ENCODE data around the gene R3HDM2. TPM values are rescaled to one million over a fixed set of nuclear protein-coding genes. Genes with fewer than 3 reads are reported as not detected.

R3HDM2 gene
- total RNA-seq, 1 experiment from 2014 or later = 64.8 TPM

DNA sequence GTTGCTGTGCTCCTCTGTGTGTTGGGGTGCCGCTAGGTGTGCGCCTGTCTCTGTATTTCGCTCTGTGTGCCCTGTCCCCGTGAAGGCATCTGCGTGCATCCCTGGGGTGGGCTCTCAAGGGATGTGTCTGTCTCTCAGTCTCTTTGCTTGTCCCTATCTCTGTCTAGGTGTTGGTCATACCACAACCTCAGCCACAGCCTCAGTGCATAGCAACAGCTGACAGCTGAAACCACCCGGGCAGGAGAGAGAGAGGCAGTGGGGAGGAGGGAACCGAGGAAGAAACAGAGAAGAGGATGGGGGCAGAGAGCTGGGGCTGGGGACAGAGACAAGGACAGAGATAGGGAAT is 215.2 kb downstream of the R3HDM2 start:
- intact Hi-C loops (cut with micrococcal nuclease) = no loop called here
- TF ChIP-seq, protein P1, sequence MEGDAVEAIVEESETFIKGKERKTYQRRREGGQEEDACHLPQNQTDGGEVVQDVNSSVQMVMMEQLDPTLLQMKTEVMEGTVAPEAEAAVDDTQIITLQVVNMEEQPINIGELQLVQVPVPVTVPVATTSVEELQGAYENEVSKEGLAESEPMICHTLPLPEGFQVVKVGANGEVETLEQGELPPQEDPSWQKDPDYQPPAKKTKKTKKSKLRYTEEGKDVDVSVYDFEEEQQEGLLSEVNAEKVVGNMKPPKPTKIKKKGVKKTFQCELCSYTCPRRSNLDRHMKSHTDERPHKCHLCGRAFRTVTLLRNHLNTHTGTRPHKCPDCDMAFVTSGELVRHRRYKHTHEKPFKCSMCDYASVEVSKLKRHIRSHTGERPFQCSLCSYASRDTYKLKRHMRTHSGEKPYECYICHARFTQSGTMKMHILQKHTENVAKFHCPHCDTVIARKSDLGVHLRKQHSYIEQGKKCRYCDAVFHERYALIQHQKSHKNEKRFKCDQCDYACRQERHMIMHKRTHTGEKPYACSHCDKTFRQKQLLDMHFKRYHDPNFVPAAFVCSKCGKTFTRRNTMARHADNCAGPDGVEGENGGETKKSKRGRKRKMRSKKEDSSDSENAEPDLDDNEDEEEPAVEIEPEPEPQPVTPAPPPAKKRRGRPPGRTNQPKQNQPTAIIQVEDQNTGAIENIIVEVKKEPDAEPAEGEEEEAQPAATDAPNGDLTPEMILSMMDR (IDR thresholded peaks at IDR 0.05; ENCODE audit: unreplicated experiment) = no peak
- POLR2A ChIA-PET = no interaction called here
- no peak overlapping the region for H3K27ac Mint-ChIP-seq (ENCODE audit: low read depth, unreplicated experiment)
- peaks cover 54% of the 10 kb centered on the region for H3K27me3 Mint-ChIP-seq (ENCODE audit: insufficient read depth, unreplicated experiment)
- peaks cover 34% of the 10 kb centered on the region for H3K4me1 Mint-ChIP-seq (ENCODE audit: insufficient read depth, unreplicated experiment)
- H3K4me3 Mint-ChIP-seq (ENCODE audit: unreplicated experiment) = peak overlapping the region; percentile 52
- CTCF ChIA-PET = interaction anchor here (0.6 to 9.4 kb wide), 6 partner anchors 11 to 272 kb away, joined by 3 to 188 read pairs (median 34); partner anchors contain the start of gene SHMT2
- no peak for DNase-seq (ENCODE audit: unreplicated experiment)
- H3K9me3 Mint-ChIP-seq (ENCODE audit: unreplicated experiment) = no peaks in the 10 kb centered on the region
- H3K36me3 Mint-ChIP-seq (ENCODE audit: insufficient read depth, unreplicated experiment) = no peaks in the 10 kb centered on the region
- BruUV-seq (replicated peaks) = no TSS peak

DNA sequence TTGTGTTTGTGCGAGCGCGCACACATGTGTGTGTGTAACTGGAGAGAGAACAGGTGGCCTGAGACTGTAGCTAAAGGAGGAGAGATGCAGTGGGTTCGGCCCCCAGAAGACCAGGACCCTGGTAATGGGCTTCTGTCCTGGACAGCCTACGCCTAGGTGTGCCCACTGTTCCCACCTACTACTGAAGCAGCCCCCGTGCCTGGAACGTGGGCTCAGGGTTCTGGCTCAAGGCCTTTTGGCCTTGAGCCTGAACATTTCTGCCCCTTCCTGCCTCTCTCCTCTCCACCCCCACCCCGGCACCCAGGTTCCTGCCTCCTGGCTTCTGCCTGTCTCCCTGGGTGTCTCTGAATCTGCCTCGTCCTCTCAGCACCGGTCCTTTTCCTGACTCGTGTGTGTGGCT is 215.8 kb downstream of the R3HDM2 start:
- CTCF ChIA-PET = interaction anchor here (1.3 to 9.4 kb wide), 10 partner anchors 8 to 241 kb away, joined by 6 to 188 read pairs (median 16); partner anchors contain the start of gene SHMT2
- Mint-ChIP-seq H3K4me3 (ENCODE audit: unreplicated experiment) (no peak overlapping the region), H3K27ac (ENCODE audit: low read depth, unreplicated experiment) (no peak overlapping the region), H3K9me3 (ENCODE audit: unreplicated experiment) (no peaks in the 10 kb centered on the region), H3K27me3 (ENCODE audit: insufficient read depth, unreplicated experiment) (peaks cover 48% of the 10 kb centered on the region), H3K36me3 (ENCODE audit: insufficient read depth, unreplicated experiment) (no peaks in the 10 kb centered on the region), H3K4me1 (ENCODE audit: insufficient read depth, unreplicated experiment) (peaks cover 34% of the 10 kb centered on the region)
- BruUV-seq (replicated peaks) = no TSS peak
- POLR2A ChIA-PET = interaction anchor here (2.1 to 2.4 kb wide), 3 partner anchors 24 to 91 kb away, joined by 5 to 12 read pairs (median 9); no protein-coding TSS in a partner anchor
- TF ChIP-seq, protein P1 (IDR thresholded peaks at IDR 0.05; ENCODE audit: unreplicated experiment) = no peak
- intact Hi-C loops (cut with micrococcal nuclease) = no loop called here
- no peak for DNase-seq (ENCODE audit: unreplicated experiment)

DNA sequence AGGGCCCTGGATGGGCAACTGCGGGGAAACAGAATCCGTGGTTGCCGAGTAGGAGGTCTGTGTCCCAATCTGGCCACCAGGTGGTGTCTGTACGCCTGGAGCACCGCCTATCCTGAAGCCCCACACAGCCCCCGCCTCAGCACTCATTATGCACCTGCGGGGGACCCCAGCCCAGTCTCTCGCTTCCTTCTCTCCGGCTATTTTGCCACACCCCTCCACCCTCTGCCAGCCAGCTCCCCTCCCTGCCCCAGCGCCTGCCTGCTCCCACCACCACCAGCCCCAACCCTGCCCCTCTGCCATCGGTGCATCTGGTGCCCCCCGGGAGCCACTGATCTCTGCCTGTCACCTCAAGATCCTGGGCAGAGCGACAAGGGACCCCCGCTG is 216.5 kb downstream of the R3HDM2 start:
- no peak overlapping the region for H3K27ac Mint-ChIP-seq (ENCODE audit: low read depth, unreplicated experiment)
- DNase-seq (ENCODE audit: unreplicated experiment) = peak; percentile 66
- H3K4me1 Mint-ChIP-seq (ENCODE audit: insufficient read depth, unreplicated experiment) = peaks cover 29% of the 10 kb centered on the region
- ChIA-PET POLR2A (interaction anchor here (0.7 to 2.4 kb wide), 7 partner anchors 16 to 283 kb away, joined by 3 to 12 read pairs (median 5); partner anchors contain the start of gene SHMT2), CTCF (interaction anchor here (0.6 to 9.4 kb wide), 35 partner anchors 9 to 248 kb away, joined by 3 to 188 read pairs (median 4); partner anchors contain the start of gene SHMT2)
- no peaks in the 10 kb centered on the region for H3K36me3 Mint-ChIP-seq (ENCODE audit: insufficient read depth, unreplicated experiment)
- TF ChIP-seq, protein P1 (IDR thresholded peaks at IDR 0.05; ENCODE audit: unreplicated experiment) = peak; percentile 61
- H3K9me3 Mint-ChIP-seq (ENCODE audit: unreplicated experiment) = no peaks in the 10 kb centered on the region
- peaks cover 42% of the 10 kb centered on the region for H3K27me3 Mint-ChIP-seq (ENCODE audit: insufficient read depth, unreplicated experiment)
- no TSS peak for BruUV-seq (replicated peaks)
- intact Hi-C loops (cut with micrococcal nuclease) = no loop called here
- H3K4me3 Mint-ChIP-seq (ENCODE audit: unreplicated experiment) = no peak overlapping the region

DNA sequence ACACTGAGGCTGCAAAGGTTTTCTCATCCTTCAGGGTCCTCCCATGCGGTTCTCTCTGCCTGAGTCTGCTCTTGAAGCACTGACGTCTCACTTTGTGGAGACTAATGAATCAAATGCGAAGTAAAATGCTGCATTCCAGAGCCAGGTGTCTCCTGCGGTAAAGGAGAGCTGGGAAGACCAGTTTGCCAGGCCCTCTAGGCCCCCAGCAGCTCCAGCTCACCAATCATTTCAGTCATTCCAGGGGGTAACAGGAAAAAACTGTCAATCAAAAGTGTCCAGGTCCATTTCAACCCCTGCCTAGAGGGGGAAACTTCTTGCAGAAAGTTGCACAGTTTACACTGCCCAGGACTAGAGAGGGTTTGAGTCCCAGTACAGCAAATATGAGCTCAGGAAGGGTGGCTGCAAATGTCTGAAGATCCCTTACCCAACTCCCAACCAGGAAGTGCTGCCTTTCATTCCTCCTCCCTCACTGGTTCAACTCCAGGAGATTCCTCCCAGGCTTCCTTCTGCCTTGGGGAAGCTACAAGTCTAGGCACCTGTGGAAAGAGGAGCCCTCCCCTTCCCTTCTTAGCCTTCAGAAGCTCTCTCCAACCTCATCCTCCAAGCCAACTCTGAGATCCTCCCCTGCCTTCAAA is 217.0 kb downstream of the R3HDM2 start:
- Mint-ChIP-seq H3K36me3 (ENCODE audit: insufficient read depth, unreplicated experiment) (no peaks in the 10 kb centered on the region), H3K9me3 (ENCODE audit: unreplicated experiment) (no peaks in the 10 kb centered on the region), H3K27ac (ENCODE audit: low read depth, unreplicated experiment) (no peak overlapping the region), H3K27me3 (ENCODE audit: insufficient read depth, unreplicated experiment) (peaks cover 37% of the 10 kb centered on the region), H3K4me1 (ENCODE audit: insufficient read depth, unreplicated experiment) (peaks cover 27% of the 10 kb centered on the region), H3K4me3 (ENCODE audit: unreplicated experiment) (no peak overlapping the region)
- DNase-seq (ENCODE audit: unreplicated experiment) = no peak
- ChIA-PET CTCF (interaction anchor here (0.5 to 9.4 kb wide), 41 partner anchors 9 to 507 kb away, joined by 3 to 188 read pairs (median 4); partner anchors contain the start of gene SHMT2), POLR2A (interaction anchor here (0.7 to 2.4 kb wide), 8 partner anchors 16 to 283 kb away, joined by 3 to 12 read pairs (median 4); partner anchors contain the start of gene SHMT2)
- no TSS peak for BruUV-seq (replicated peaks)
- intact Hi-C loops (cut with micrococcal nuclease) = loop anchor here (1.0 to 2.0 kb wide), 3 partner anchors 25 to 239 kb away; no protein-coding TSS in a partner anchor
- TF ChIP-seq, protein P1 (IDR thresholded peaks at IDR 0.05; ENCODE audit: unreplicated experiment) = no peak
